Measurements from ENCODE around the gene GRIK2.

Gene GRIK2

DNA sequence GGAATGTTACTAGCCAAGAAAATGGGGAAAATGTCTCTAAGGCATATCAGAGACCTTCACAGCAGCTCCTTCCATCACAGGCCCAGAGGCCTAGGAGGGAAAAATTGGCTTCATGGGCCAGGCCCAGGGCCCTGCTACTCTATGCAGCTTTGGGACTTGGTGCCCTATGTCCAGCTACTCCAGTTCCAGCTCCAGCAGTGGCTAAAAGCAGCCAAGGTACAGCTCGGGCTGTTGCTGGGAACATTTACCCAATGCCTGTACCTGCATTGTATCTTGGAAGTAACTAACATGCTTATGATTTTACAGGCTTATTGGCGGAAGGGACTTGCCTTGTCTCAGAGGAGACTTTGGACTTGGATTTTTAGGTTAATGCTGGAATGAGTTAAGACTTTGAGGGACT, 390.6 kb downstream of the GRIK2 start:
- DNase-seq (ENCODE audit: low read depth): no peak

DNA sequence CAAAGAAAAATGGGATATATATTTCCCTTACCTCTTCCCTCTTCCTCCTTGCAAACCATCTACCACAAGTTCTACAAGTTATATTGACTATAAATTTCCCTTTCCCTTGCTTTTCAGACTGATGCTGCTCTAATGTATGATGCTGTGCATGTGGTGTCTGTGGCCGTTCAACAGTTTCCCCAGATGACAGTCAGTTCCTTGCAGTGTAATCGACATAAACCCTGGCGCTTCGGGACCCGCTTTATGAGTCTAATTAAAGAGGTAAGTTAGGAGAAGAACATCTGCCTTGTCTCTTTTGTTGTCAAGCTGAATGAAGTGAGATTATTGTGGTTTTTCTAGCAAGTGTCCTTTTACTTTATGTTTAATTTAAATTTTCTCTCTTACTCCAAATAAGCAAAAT, 406.0 kb downstream of the GRIK2 start:
- no peak for DNase-seq (ENCODE audit: low read depth)

DNA sequence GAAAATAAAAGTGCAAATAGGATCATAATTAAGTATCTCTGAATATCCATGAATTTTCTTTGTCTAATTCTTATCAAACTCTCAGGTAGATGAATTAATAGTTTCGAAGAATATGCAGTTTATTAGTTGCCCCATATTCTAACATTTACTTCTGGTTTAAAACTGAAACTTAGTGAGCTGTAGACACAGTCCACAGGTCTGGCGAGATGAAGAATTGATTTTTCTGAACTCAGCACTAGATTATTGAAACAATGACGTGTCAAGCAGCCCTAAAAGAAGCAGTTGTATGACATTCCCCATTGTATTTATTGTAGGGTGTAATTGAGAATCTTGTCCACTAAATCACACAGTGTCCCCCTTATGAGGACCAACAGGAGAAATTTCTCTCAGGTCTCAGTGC, 407.1 kb downstream of the GRIK2 start:
- no peak for DNase-seq (ENCODE audit: low read depth)

DNA sequence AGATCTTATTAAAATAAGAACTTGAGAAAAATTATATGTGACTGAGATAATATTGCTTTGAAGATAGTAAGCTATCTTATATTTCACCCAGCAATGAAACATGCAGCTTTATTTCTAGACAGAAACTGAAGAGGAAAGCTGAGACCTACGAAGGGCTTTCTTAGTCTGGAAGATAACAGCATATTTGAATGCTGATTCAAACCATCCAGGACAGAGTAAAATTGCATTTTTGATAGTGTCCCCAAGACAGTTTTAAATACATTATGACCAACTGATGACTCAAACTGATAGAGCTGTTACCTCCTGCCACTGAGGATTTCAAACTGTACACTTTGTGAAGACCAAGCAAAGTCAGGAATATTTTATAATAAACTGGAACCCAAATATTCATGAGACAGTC, 409.6 kb downstream of the GRIK2 start:
- no peak for DNase-seq (ENCODE audit: low read depth)

DNA sequence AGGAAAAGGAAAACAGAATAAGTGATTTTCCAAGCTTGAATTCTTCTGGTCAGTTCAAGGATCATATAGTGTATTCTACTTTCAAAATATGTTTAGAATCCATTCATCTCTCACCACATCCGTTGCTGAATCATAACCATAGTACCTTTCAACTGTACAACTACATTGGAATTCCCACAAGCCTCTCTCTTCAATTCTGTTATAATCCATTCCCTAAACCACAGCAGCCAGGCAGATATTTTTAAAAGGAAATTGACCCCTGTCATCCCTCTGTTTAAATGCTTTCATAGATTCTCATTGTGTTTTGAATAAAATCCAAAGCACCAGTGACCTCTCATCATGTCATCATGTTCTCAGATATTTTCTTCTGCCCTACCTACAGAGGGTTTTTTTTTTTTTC, 412.7 kb downstream of the GRIK2 start:
- DNase-seq (ENCODE audit: low read depth): no peak

- no peak for DNase-seq (ENCODE audit: low read depth)
Measured at GRCh38 chr6:101811108-101811507, 417.6 kb downstream of the GRIK2 start.

DNA sequence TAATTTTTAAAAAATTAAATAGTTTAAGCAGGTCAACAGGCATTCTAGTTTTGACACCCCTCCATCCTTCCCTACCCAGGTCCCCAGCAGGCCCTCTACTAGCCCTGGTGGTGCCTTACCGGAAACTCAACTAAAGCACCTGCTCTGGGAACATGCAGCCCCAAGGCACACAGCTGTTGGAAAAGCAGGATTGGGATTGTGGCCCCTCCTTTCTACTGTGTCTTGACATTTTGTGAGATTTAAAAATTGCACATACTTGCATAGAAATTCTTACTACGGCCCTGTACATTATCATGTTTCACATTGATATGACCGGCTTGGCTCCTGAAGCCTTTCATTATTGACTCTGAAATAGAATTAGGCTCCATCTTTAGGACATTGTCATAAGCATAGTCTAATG, 423.2 kb downstream of the GRIK2 start:
- DNase-seq (ENCODE audit: low read depth): no peak

DNA sequence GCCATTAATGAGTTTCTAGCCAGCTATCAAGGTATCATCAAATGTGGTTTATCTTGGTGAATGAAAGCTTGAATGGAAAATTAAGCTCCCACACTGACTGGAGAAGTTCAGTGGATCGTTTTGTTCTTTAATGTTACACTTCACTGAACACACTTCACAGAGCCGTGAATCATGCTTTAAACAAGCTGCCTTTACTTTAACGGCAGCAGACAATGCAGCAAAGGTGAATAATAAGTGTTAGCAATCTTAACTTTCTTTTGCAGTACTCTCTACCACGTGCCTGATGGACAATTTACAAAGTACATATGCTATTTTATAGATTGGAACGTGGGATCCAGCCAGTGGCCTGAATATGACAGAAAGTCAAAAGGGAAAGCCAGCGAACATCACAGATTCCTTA, 424.5 kb downstream of the GRIK2 start:
- DNase-seq (ENCODE audit: low read depth): no peak

DNA sequence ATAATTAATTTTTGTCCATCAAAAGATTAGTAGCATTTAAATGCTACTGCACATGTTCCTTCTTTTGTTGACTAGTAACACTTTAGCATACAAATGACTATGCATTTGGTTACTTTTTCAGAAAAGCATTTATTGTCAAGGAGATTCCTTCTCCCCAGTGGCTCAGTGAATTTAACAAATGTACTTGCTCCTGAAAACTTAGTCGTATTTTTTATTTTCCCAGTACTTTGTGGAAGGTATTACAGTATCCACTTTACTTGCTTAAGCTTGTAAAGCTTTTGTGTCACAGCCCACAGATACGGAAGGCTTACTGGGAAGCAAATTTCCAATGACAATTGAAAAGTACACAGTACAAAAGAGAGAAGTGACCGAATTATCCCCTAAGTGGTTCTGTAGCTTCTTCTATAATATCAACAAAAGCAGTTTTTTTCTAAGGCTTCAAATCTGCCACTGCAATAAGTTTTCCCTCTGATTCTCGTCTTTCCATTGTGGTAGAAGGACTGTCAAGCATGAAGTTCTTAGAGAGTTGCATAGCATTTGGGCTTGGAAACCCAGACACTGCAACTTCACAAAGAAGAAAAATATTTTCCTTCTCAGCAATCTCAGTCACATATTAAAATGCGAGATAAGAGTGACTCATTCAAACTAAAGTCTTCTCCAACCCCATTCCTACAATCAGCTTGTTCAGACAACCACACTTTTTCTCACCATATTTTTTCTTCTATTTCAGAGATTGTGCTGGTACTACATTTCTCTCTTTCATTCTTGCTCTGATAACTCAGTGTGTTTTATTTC, 431.2 kb downstream of the GRIK2 start:
- DNase-seq (ENCODE audit: low read depth): no peak

- no peak for DNase-seq (ENCODE audit: low read depth)
Measured at GRCh38 chr6:101826269-101826668, 432.8 kb downstream of the GRIK2 start.

- no peak for DNase-seq (ENCODE audit: low read depth)
Measured at GRCh38 chr6:101826678-101827077, 433.2 kb downstream of the GRIK2 start.

GRCh38 chr6:101830501-101831031, 437.1 kb downstream of the GRIK2 start:
- no peak for DNase-seq (ENCODE audit: low read depth)

DNA sequence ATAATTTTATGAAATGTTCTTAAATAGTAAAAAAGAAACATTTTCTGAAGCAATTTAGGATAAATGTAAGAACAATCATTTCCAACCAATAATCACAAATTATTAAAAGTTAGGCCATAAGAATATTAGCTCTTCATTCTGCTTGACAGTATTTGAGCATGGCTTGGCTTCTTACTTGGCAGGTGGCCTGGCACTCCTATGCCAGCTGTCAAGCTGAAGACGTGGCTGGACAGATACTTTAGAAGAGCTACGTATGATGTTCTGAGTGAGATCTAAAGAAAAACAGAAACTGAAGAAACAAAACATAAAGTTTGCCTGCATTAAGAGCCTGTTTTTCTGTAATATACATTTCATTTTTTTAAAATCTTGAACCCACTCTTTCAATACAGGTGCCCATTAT, 438.9 kb downstream of the GRIK2 start:
- no peak for DNase-seq (ENCODE audit: low read depth)

DNA sequence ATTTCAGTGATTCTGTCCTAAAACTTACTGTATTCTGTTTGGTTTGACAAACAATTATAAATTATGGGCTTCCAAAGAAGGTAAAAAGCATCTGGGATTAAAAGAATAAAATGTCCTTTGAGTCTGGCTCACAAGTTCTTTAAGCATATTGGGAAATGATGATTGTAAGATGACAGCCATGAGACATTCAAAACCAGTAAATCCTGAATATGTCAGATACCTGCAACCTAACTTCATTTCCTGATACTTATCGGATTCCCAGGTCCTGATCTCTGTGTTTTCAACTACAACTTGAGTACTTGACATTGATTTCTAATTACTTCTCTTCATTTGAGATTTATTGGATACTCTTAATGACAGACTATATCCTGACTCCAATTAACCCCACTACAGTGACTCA, 446.6 kb downstream of the GRIK2 start:
- DNase-seq (ENCODE audit: low read depth): no peak

GRCh38 chr6:101845172-101845571, 451.7 kb downstream of the GRIK2 start:
- no peak for DNase-seq (ENCODE audit: low read depth)

- DNase-seq (ENCODE audit: low read depth): no peak
Measured at GRCh38 chr6:101845621-101846020, 452.1 kb downstream of the GRIK2 start.

DNA sequence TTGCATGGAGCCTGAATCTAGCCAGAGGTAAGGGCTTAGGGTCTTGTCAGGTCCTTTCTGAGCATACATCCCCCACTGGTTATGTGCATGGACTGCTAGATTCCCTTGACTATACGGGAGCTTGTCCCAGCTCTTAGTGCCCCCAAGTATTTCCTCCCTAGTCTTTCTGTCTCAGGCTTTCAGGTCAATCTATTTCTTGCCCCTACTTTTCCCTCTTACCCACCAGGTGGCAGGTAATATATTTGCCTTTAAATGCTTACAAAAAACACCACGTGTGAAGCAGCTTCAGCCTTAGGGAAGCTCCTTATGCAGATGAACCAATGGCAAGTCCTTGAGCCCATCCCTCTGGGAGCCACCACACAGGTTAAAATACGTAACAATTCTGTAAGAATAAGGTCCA, 454.2 kb downstream of the GRIK2 start:
- no peak for DNase-seq (ENCODE audit: low read depth)

- DNase-seq (ENCODE audit: low read depth): peak; percentile 55
Measured at GRCh38 chr6:101851911-101852310, 458.4 kb downstream of the GRIK2 start.

- DNase-seq (ENCODE audit: low read depth): peak; percentile 14
Measured at GRCh38 chr6:101853231-101854085, 459.9 kb downstream of the GRIK2 start.

GRCh38 chr6:101876431-101876830, 482.9 kb downstream of the GRIK2 start:
- no peak for DNase-seq (ENCODE audit: low read depth)

GRCh38 chr6:101878554-101879276, 485.2 kb downstream of the GRIK2 start:
- no peak for DNase-seq (ENCODE audit: low read depth)

DNA sequence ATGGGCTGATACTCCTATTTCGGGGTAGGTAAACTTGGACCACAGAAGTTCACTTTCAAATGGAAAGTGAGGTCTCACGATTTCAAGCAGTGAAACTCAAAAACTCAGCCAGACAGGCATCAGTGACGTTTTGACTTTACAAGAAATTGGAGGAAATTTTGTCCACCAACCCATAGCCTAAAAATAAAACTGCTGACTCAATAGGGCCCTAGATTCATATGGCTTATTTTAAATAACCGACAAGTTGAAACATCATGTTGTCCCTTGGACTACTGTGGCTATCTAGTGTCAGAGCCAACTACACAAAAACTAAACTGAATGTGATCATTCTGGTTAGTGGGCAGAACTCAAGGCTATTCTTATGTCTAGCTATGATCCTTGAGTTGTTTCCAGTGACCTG, 486.3 kb downstream of the GRIK2 start:
- no peak for DNase-seq (ENCODE audit: low read depth)

Data from fibroblast of gingiva (primary cell).